Subcutaneous adipose tissue (tissue), 4 donors: Measurements from ENCODE around the gene PPEF2. TPM values are rescaled to one million over a fixed set of nuclear protein-coding genes. Genes with fewer than 3 reads are reported as not detected.

Experiments used
- CTCF ChIP-seq: fragments of 450-650 bp; IDR thresholded peaks from one replicate; pipeline ENCODE4 v1.5.1; 2016; ENCODE audit warnings: low read depth, mild to moderate bottlenecking, control low read depth, antibody characterized with exemption, moderate library complexity
- total RNA-seq, 4 donors: library from RNA; depleted of rRNA; stranded (reverse); fragments of >200 nt; gene quantifications; one replicate each; pipeline ENCODE4 v1.1.0, GENCODE V29; 2016

PPEF2 gene
- total RNA-seq, 4 donors from 2014 or later: 0.17 TPM; not detected in 3

GRCh38 chr4:75844151-75844662 is 58.0 kb downstream of the PPEF2 start:
- TF ChIP-seq CTCF: no peak

- no peak for TF ChIP-seq CTCF
Measured at GRCh38 chr4:75843596-75843995, 58.7 kb downstream of the PPEF2 start.

GRCh38 chr4:75841641-75842520 is 60.4 kb downstream of the PPEF2 start:
- no peak for TF ChIP-seq CTCF

GRCh38 chr4:75834772-75835154 is 67.5 kb downstream of the PPEF2 start:
- TF ChIP-seq CTCF: no peak

- no peak for TF ChIP-seq CTCF
Measured at GRCh38 chr4:75834095-75834771, 68.0 kb downstream of the PPEF2 start.

- no peak for TF ChIP-seq CTCF
Measured at GRCh38 chr4:75831856-75832405, 70.3 kb downstream of the PPEF2 start.

- no peak for TF ChIP-seq CTCF
Measured at GRCh38 chr4:75830906-75831305, 71.3 kb downstream of the PPEF2 start.
